ENCODE data around the gene FRY.

DNA sequence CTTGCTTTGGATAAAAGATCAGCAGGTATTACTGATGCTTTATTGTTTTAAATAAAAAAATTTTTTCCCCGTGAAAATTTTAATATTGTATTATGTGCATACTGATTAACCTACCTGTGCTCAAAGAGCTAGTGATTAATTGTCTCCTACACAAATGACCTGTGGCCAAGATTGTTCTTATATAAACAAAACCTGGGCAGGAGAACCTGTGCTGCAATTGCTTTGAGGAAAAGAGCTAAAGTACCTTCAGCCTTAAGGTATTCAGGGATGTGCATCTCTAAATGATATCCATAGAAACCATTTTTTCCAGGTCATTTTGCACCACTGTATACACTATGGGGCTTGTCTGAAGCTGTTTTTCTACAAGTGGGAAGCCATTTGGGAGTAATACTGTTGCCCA is 1.2 kb downstream of the FRY start:
- TF ChIP-seq, protein P1, sequence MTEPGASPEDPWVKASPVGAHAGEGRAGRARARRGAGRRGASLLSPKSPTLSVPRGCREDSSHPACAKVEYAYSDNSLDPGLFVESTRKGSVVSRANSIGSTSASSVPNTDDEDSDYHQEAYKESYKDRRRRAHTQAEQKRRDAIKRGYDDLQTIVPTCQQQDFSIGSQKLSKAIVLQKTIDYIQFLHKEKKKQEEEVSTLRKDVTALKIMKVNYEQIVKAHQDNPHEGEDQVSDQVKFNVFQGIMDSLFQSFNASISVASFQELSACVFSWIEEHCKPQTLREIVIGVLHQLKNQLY (CRISPR knock-in tag; conservative IDR thresholded peaks at IDR 0.05), result no peak
- TF ChIP-seq, protein P2, sequence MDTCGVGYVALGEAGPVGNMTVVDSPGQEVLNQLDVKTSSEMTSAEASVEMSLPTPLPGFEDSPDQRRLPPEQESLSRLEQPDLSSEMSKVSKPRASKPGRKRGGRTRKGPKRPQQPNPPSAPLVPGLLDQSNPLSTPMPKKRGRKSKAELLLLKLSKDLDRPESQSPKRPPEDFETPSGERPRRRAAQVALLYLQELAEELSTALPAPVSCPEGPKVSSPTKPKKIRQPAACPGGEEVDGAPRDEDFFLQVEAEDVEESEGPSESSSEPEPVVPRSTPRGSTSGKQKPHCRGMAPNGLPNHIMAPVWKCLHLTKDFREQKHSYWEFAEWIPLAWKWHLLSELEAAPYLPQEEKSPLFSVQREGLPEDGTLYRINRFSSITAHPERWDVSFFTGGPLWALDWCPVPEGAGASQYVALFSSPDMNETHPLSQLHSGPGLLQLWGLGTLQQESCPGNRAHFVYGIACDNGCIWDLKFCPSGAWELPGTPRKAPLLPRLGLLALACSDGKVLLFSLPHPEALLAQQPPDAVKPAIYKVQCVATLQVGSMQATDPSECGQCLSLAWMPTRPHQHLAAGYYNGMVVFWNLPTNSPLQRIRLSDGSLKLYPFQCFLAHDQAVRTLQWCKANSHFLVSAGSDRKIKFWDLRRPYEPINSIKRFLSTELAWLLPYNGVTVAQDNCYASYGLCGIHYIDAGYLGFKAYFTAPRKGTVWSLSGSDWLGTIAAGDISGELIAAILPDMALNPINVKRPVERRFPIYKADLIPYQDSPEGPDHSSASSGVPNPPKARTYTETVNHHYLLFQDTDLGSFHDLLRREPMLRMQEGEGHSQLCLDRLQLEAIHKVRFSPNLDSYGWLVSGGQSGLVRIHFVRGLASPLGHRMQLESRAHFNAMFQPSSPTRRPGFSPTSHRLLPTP (IDR thresholded peaks at IDR 0.05; ENCODE audit: borderline replicate concordance, extremely low read depth, insufficient read length), result no peak
- TF ChIP-seq ZNF778 (CRISPR knock-in tag; IDR thresholded peaks at IDR 0.05) (no peak), ZSCAN29 (IDR thresholded peaks at IDR 0.05) (no peak), POLR2A (conservative IDR thresholded peaks at IDR 0.05) (no peak)

Measured in K562 (cell line).